ENCODE data around the gene SCN2B.

- TF ChIP-seq, protein P1, sequence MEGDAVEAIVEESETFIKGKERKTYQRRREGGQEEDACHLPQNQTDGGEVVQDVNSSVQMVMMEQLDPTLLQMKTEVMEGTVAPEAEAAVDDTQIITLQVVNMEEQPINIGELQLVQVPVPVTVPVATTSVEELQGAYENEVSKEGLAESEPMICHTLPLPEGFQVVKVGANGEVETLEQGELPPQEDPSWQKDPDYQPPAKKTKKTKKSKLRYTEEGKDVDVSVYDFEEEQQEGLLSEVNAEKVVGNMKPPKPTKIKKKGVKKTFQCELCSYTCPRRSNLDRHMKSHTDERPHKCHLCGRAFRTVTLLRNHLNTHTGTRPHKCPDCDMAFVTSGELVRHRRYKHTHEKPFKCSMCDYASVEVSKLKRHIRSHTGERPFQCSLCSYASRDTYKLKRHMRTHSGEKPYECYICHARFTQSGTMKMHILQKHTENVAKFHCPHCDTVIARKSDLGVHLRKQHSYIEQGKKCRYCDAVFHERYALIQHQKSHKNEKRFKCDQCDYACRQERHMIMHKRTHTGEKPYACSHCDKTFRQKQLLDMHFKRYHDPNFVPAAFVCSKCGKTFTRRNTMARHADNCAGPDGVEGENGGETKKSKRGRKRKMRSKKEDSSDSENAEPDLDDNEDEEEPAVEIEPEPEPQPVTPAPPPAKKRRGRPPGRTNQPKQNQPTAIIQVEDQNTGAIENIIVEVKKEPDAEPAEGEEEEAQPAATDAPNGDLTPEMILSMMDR (IDR thresholded peaks at IDR 0.05), result no peak
- no peak for TF ChIP-seq ZFX (IDR thresholded peaks at IDR 0.05; ENCODE audit: borderline replicate concordance)
Measured at GRCh38 chr11:118155776-118156530, 20.5 kb downstream of the SCN2B start.

Measured in 22Rv1 (cell line).